SK-N-MC (cell line): ENCODE data around the gene NCOA3.

ENCODE experiments used
- EZH2 ChIP-seq: fragments of 200-600 bp; sonication (generic); IDR thresholded peaks from one replicate; pipeline ENCODE4 v1.6.1; 2017; ENCODE audit warnings: antibody characterized with exemption
- POLR2AphosphoS5 ChIP-seq: IDR thresholded peaks from 2 replicates; pipeline ENCODE4 v1.6.1; 2012; ENCODE audit warnings: mild to moderate bottlenecking, low read depth, low read length, borderline replicate concordance

DNA sequence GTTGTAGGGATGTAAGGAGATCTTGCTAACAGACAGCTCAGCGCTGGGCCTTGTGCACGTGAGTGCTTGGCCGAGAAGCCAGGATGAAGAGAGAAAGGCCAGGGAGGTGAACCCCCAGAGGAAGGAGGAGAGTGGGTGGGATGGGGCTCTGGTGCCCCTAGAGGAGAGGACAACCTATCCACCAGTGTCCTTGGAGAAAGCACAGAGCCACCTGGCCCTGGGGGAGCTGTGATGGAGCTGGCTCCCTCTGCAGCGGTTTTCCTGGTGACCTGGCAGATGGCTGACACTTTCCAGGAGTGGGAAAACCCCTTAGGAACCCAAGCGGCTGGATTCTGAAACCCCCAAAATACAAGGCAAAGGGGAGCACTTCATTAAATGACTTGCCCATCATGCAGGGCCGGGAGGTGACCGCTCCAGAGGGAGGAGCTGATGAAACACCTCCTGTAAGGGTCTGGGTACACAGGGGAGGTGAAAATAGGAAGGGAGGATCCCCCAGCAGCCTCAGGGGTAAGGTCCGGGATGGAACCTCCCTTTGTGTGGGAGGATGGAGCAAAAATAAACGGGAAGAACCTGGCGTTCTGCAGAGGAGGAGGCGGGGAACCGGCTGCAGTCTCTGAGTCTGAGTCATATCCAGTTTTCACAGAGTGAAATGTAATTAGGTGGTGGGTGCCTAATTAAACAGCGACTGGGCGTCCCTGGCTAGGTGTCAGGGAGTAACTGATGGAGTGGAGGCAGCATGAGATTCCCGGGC is 203.2 kb downstream of the NCOA3 start:
- TF ChIP-seq EZH2 (no peak), POLR2AphosphoS5 (no peak)
